ENCODE data around the gene PLXDC2.

PLXDC2 gene

GRCh38 chr10:20277820-20278219 lies 461.6 kb downstream of the PLXDC2 start:
- H3K9ac ChIP-seq (ENCODE audit: low read length): no peak overlapping the region
- H2AFZ ChIP-seq (ENCODE audit: low read length): no peak overlapping the region
- no peaks in the 10 kb centered on the region for H3F3A ChIP-seq (ENCODE audit: insufficient read depth, low read length)
- H3K27me3 ChIP-seq (ENCODE audit: insufficient read depth, low read length): no peaks in the 10 kb centered on the region
- H3K4me3 ChIP-seq (ENCODE audit: low read depth, low read length, poor library complexity, severe bottlenecking): no peak overlapping the region
- H3K4me2 ChIP-seq (ENCODE audit: low read length): no peak overlapping the region
- no peaks in the 10 kb centered on the region for H3K4me1 ChIP-seq (ENCODE audit: insufficient read depth, low read length, severe bottlenecking)
- H3K9me3 ChIP-seq (ENCODE audit: low read length): no peaks in the 10 kb centered on the region
- no peak overlapping the region for H3K27ac ChIP-seq (ENCODE audit: low read depth, low read length, poor library complexity, severe bottlenecking)
- no peaks in the 10 kb centered on the region for H3K79me2 ChIP-seq (ENCODE audit: insufficient read depth, low read length)
- no peaks in the 10 kb centered on the region for H3K9me2 ChIP-seq (ENCODE audit: low read depth, low read length)
- no peaks in the 10 kb centered on the region for H4K20me1 ChIP-seq (ENCODE audit: insufficient read depth, low read length)
- no peaks in the 10 kb centered on the region for H3K36me3 ChIP-seq (ENCODE audit: insufficient read depth, low read length)
- no peak for TF ChIP-seq EZH2 (IDR thresholded peaks at IDR 0.05; ENCODE audit: borderline replicate concordance, low read length)
- TF ChIP-seq, protein P1, sequence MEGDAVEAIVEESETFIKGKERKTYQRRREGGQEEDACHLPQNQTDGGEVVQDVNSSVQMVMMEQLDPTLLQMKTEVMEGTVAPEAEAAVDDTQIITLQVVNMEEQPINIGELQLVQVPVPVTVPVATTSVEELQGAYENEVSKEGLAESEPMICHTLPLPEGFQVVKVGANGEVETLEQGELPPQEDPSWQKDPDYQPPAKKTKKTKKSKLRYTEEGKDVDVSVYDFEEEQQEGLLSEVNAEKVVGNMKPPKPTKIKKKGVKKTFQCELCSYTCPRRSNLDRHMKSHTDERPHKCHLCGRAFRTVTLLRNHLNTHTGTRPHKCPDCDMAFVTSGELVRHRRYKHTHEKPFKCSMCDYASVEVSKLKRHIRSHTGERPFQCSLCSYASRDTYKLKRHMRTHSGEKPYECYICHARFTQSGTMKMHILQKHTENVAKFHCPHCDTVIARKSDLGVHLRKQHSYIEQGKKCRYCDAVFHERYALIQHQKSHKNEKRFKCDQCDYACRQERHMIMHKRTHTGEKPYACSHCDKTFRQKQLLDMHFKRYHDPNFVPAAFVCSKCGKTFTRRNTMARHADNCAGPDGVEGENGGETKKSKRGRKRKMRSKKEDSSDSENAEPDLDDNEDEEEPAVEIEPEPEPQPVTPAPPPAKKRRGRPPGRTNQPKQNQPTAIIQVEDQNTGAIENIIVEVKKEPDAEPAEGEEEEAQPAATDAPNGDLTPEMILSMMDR (IDR thresholded peaks at IDR 0.05; ENCODE audit: low read length): no peak

- TF ChIP-seq, protein P1 (IDR thresholded peaks at IDR 0.05; ENCODE audit: low read length): no peak
- no peak for TF ChIP-seq EZH2 (IDR thresholded peaks at IDR 0.05; ENCODE audit: borderline replicate concordance, low read length)
- Histone ChIP-seq H3K4me3 (ENCODE audit: low read depth, low read length, poor library complexity, severe bottlenecking) (no peak overlapping the region), H4K20me1 (ENCODE audit: insufficient read depth, low read length) (no peaks in the 10 kb centered on the region), H3K79me2 (ENCODE audit: insufficient read depth, low read length) (no peaks in the 10 kb centered on the region), H3K36me3 (ENCODE audit: insufficient read depth, low read length) (no peaks in the 10 kb centered on the region), H3K9ac (ENCODE audit: low read length) (no peak overlapping the region), H3K27me3 (ENCODE audit: insufficient read depth, low read length) (no peaks in the 10 kb centered on the region), H3K27ac (ENCODE audit: low read depth, low read length, poor library complexity, severe bottlenecking) (no peak overlapping the region), H3K4me1 (ENCODE audit: insufficient read depth, low read length, severe bottlenecking) (no peaks in the 10 kb centered on the region), H3K9me2 (ENCODE audit: low read depth, low read length) (no peaks in the 10 kb centered on the region), H3K4me2 (ENCODE audit: low read length) (no peak overlapping the region), H3K9me3 (ENCODE audit: low read length) (no peaks in the 10 kb centered on the region), H2AFZ (ENCODE audit: low read length) (no peak overlapping the region), H3F3A (ENCODE audit: insufficient read depth, low read length) (no peaks in the 10 kb centered on the region)
Observed at GRCh38 chr10:20281579-20281978, 465.3 kb downstream of the PLXDC2 start.

DNA sequence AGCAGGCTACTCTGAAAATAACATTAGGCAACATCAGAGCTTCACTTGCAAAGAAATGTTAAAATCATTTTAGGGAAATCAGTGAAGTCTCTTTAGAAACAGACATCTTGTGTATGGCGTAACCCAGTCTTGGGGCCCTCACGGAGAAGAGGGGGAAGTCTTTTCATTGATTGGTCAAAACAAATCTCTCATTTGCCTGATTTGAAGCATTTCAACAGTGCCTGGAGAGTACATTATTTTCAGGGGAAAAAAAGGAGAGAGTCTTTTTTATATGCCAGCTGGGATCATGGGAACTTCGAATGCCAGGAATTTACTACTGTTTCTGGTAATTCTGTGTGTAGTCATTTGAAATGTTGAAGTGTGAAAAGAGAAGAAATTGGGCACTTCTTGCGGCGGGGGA lies 471.4 kb downstream of the PLXDC2 start:
- no peak overlapping the region for H3K4me2 ChIP-seq (ENCODE audit: low read length)
- H3K9ac ChIP-seq (ENCODE audit: low read length): no peak overlapping the region
- no peaks in the 10 kb centered on the region for H3K9me3 ChIP-seq (ENCODE audit: low read length)
- H3K27me3 ChIP-seq (ENCODE audit: insufficient read depth, low read length): no peaks in the 10 kb centered on the region
- no peaks in the 10 kb centered on the region for H3K79me2 ChIP-seq (ENCODE audit: insufficient read depth, low read length)
- H3K9me2 ChIP-seq (ENCODE audit: low read depth, low read length): no peaks in the 10 kb centered on the region
- H2AFZ ChIP-seq (ENCODE audit: low read length): no peak overlapping the region
- H3F3A ChIP-seq (ENCODE audit: insufficient read depth, low read length): no peaks in the 10 kb centered on the region
- H3K4me1 ChIP-seq (ENCODE audit: insufficient read depth, low read length, severe bottlenecking): no peaks in the 10 kb centered on the region
- no peak for TF ChIP-seq EZH2 (IDR thresholded peaks at IDR 0.05; ENCODE audit: borderline replicate concordance, low read length)
- TF ChIP-seq, protein P1 (IDR thresholded peaks at IDR 0.05; ENCODE audit: low read length): no peak
- no peak overlapping the region for H3K4me3 ChIP-seq (ENCODE audit: low read depth, low read length, poor library complexity, severe bottlenecking)
- H3K27ac ChIP-seq (ENCODE audit: low read depth, low read length, poor library complexity, severe bottlenecking): no peak overlapping the region
- no peaks in the 10 kb centered on the region for H4K20me1 ChIP-seq (ENCODE audit: insufficient read depth, low read length)
- H3K36me3 ChIP-seq (ENCODE audit: insufficient read depth, low read length): no peaks in the 10 kb centered on the region
